A549 (cell line): ENCODE measurements around the gene SIX2. TPM values are rescaled to one million over a fixed set of nuclear protein-coding genes. Genes with fewer than 3 reads are reported as not detected.

Experiments used
- ATAC-seq, 2 experiments: fragments of 200-7000 bp in 1 of 2; fragments of >200 bp in 1 of 2; cut with Nextera tagmentation in 1 of 2; cut with Tn5 transposase in 1 of 2; 3 replicates each; pipeline versions ENCODE4 v1.8.0 to v1.9.1; 2018 to 2020; ENCODE audit warnings: mild to moderate bottlenecking in 1 of 2, moderate library complexity in 1 of 2
- CTCF ChIA-PET: fragments of 300-600 bp; sonication (Branson Sonifier 250); formaldehyde crosslinking; extraction: SDS; loops from one replicate; lab custom pipeline; 2021; ENCODE audit warnings: antibody characterized with exemption, inconsistent platforms; lab: Yijun Ruan, JAX
- POLR2A ChIA-PET: fragments of 350-600 bp; formaldehyde crosslinking; extraction: SDS; loops from one replicate; lab custom pipeline; 2021; ENCODE audit warnings: antibody characterized with exemption, inconsistent platforms; lab: Yijun Ruan, JAX
- DNase-seq, 2 experiments: peaks; one replicate each; pipeline versions ENCODE4 v3.0.0 to v3.0.0-alpha.2; 2011 to 2016; ENCODE audit warnings: low read depth in 1 of 2, low spot score in 1 of 2
- FAIRE-seq: peaks from 2 replicates; lab custom pipeline; 2011; peaks lifted over from hg19 to GRCh38; lab: Jason Lieb, UNC
- H3K27ac ChIP-seq, 2 experiments: fragments of >200 bp; sonication (Bioruptor Twin); formaldehyde crosslinking; 3 replicates each; pipeline ENCODE4 v1.5.1; 2016 to 2017
- H3K4me1 ChIP-seq: fragments of >200 bp; sonication (Bioruptor Twin); formaldehyde crosslinking; 3 replicates; pipeline ENCODE4 v1.6.1; 2016
- H3K4me2 ChIP-seq: fragments of >200 bp; sonication (Bioruptor Twin); formaldehyde crosslinking; 3 replicates; pipeline ENCODE4 v1.6.1; 2016
- H3K4me3 ChIP-seq: fragments of >200 bp; sonication (Bioruptor Twin); formaldehyde crosslinking; 3 replicates; pipeline ENCODE4 v1.5.1; 2016
- H3K9me3 ChIP-seq: fragments of >200 bp; sonication (Bioruptor Twin); formaldehyde crosslinking; 3 replicates; pipeline ENCODE4 v1.6.1; 2016
- BCL3 ChIP-seq: fragments of >200 bp; sonication (Bioruptor Twin); formaldehyde crosslinking; IDR thresholded peaks from 3 replicates; pipeline ENCODE4 v1.6.1; 2016
- BHLHE40 ChIP-seq: IDR thresholded peaks from 2 replicates; pipeline ENCODE4 v1.6.1; 2012; ENCODE audit warnings: low read depth, low read length, inconsistent platforms
- CBX8 ChIP-seq: fragments of 200-600 bp; sonication (generic); IDR thresholded peaks from 2 replicates; pipeline ENCODE4 v1.6.1; 2016
- CEBPB ChIP-seq, 2 experiments: fragments of >200 bp in 1 of 2; sonication (Bioruptor Twin) in 1 of 2; formaldehyde crosslinking in 1 of 2; IDR thresholded peaks; 2 replicates each; pipeline ENCODE4 v1.6.1; 2012 to 2016
- CHD2 ChIP-seq: fragments of 150-350 bp; IDR thresholded peaks from 2 replicates; pipeline ENCODE4 v1.6.1; 2014; ENCODE audit warnings: low read length; ENCODE audit not compliant: partially characterized antibody
- CHD4 ChIP-seq: fragments of 200-600 bp; sonication (generic); IDR thresholded peaks from 2 replicates; pipeline ENCODE4 v1.6.1; 2016; ENCODE audit warnings: antibody characterized with exemption, mild to moderate bottlenecking, borderline replicate concordance
- CTCF ChIP-seq: fragments of >200 bp; sonication (Bioruptor Twin); formaldehyde crosslinking; IDR thresholded peaks from 3 replicates; pipeline ENCODE4 v1.5.1; 2016
- EHF ChIP-seq: fragments of 250-450 bp; sonication (Bioruptor Pico); IDR thresholded peaks from 2 replicates; pipeline ENCODE4 v1.5.0; 2020; ENCODE audit warnings: mild to moderate bottlenecking
- FOSL2 ChIP-seq, 2 experiments: fragments of 450-650 bp in 1 of 2; fragments of >200 bp in 1 of 2; sonication (Bioruptor Twin) in 1 of 2; formaldehyde crosslinking; IDR thresholded peaks; 2 replicates each; pipeline versions ENCODE4 v1.5.0 to v1.6.1; 2016 to 2020; ENCODE audit warnings: mild to moderate bottlenecking in 1 of 2, moderate library complexity in 1 of 2
- HDAC2 ChIP-seq: fragments of 200-600 bp; sonication (generic); IDR thresholded peaks from 2 replicates; pipeline ENCODE4 v1.6.1; 2016
- JUNB ChIP-seq: fragments of >200 bp; sonication (Bioruptor Twin); formaldehyde crosslinking; IDR thresholded peaks from 2 replicates; pipeline ENCODE4 v1.6.1; 2016
- MAFK ChIP-seq: fragments of 450-650 bp; IDR thresholded peaks from 2 replicates; pipeline ENCODE4 v1.6.1; 2014; ENCODE audit not compliant: partially characterized antibody
- MYC ChIP-seq: IDR thresholded peaks from 2 replicates; pipeline ENCODE4 v1.6.1; 2012; ENCODE audit warnings: mild to moderate bottlenecking, inconsistent platforms, low read length, improper control_type of control experiment, borderline replicate concordance
- NR3C1 ChIP-seq: fragments of >200 bp; sonication (Bioruptor Twin); formaldehyde crosslinking; IDR thresholded peaks from 3 replicates; pipeline ENCODE4 v1.6.1; 2017
- POLR2A ChIP-seq: IDR thresholded peaks from 2 replicates; pipeline ENCODE4 v1.6.1; 2012; ENCODE audit warnings: mild to moderate bottlenecking, low read length
- RAD21 ChIP-seq, 2 experiments: fragments of >200 bp in 1 of 2; sonication (Bioruptor Twin) in 1 of 2; formaldehyde crosslinking in 1 of 2; IDR thresholded peaks in 1 of 2; conservative IDR thresholded peaks in 1 of 2; 2 replicates in 1 of 2; 3 replicates in 1 of 2; pipeline ENCODE4 v1.6.1; 2012 to 2018; ENCODE audit warnings: inconsistent platforms in 1 of 2
- RARB ChIP-seq: fragments of 250-450 bp; sonication (Bioruptor Pico); IDR thresholded peaks from 2 replicates; pipeline ENCODE4 v1.8.0; 2021; ENCODE audit warnings: mild to moderate bottlenecking, moderate library complexity
- RCOR1 ChIP-seq: fragments of 150-350 bp; IDR thresholded peaks from 2 replicates; pipeline ENCODE4 v1.6.1; 2014; ENCODE audit warnings: antibody characterized with exemption, low read length, low read depth
- REST ChIP-seq: fragments of 200-600 bp; sonication (generic); IDR thresholded peaks from 2 replicates; pipeline ENCODE4 v1.6.1; 2016; ENCODE audit warnings: antibody characterized with exemption, mild to moderate bottlenecking, moderate library complexity
- TFCP2L1 ChIP-seq: fragments of 250-450 bp; sonication (Bioruptor Pico); IDR thresholded peaks from 2 replicates; pipeline ENCODE4 v1.5.0; 2021; ENCODE audit warnings: mild to moderate bottlenecking
- USF2 ChIP-seq: fragments of 450-650 bp; IDR thresholded peaks from 2 replicates; pipeline ENCODE4 v1.6.1; 2014; ENCODE audit warnings: antibody characterized with exemption
- WGBS: methylation state at CpG from one replicate; pipeline ENCODE4 v1.1.6; 2017; ENCODE audit errors: missing lambda C conversion rate; 5-methylcytosine and 5-hydroxymethylcytosine counted together
- polyA plus RNA-seq, 4 experiments: library from polyadenylated mRNA; depleted of rRNA in 3 of 4; stranded (reverse); fragments of >200 nt; fragmentation: RNase III in 1 of 4; extraction: RNeasy Plus Mini Kit Qiagen cat#74134 plus additional on column Dnase treatment in 1 of 4; gene quantifications; 2 replicates in 3 of 4; 3 replicates in 1 of 4; pipeline ENCODE4 v1.2.3, GENCODE V29; 2011 to 2017

SIX2 gene
- polyA plus RNA-seq, 2 of the 4 experiments (the other 2 are of a cell fraction): 0.10 to 0.15 TPM

GRCh38 chr2:44980751-44981713, 28.2 kb downstream of the SIX2 start (continued):
- TF ChIP-seq CTCF (no peak), FOSL2 (IDR thresholded peaks at IDR 0.05) (no peak), FOSL2 (CRISPR knock-in tag; IDR thresholded peaks at IDR 0.05) (no peak)

- 68% methylated on average over 11 of the region's 11 CpGs for WGBS
- DNase-seq (no peak), FAIRE-seq (no peak), ATAC-seq (no peak)
- no peak overlapping the region for H3K27ac ChIP-seq
- no peaks in the 10 kb centered on the region for H3K9me3 ChIP-seq
- H3K4me1 ChIP-seq: no peaks in the 10 kb centered on the region
- no peak overlapping the region for H3K4me3 ChIP-seq
- ChIA-PET CTCF (interaction anchor here (10.7 to 13.0 kb wide), 2 partner anchors 30 to 520 kb away, joined by 170 to 305 read pairs; partner anchors contain the start of gene SIX2), POLR2A (no interaction called here)
- TF ChIP-seq RARB (no peak), CHD2 (no peak), CHD4 (no peak), BHLHE40 (no peak)
- no peak overlapping the region for H3K4me2 ChIP-seq
Measured at GRCh38 chr2:44979581-44979980, 29.7 kb downstream of the SIX2 start.

- POLR2A ChIA-PET: no interaction called here
- Histone ChIP-seq H3K4me1 (peaks cover 6% of the 10 kb centered on the region; the same call in 1 of the 3 replicates), H3K4me3 (no peak overlapping the region), H3K9me3 (no peaks in the 10 kb centered on the region), H3K27ac (no peak overlapping the region), H3K4me2 (no peak overlapping the region)
- FAIRE-seq (no peak), DNase-seq (no peak), ATAC-seq (no peak)
- no peak for TF ChIP-seq MYC
- TF ChIP-seq BCL3: no peak
- no peak for TF ChIP-seq RAD21 (conservative IDR thresholded peaks at IDR 0.05 in 1 of 2, IDR thresholded peaks at IDR 0.05 in 1 of 2)
- no peak for TF ChIP-seq TFCP2L1 (CRISPR knock-in tag)
- TF ChIP-seq JUNB: no peak
- TF ChIP-seq MAFK: no peak
- TF ChIP-seq CBX8: no peak
- no peak for TF ChIP-seq REST
- TF ChIP-seq POLR2A: no peak
- TF ChIP-seq CTCF: no peak
- no peak for TF ChIP-seq RARB
- no peak for TF ChIP-seq NR3C1
- no peak for TF ChIP-seq RCOR1
- no peak for TF ChIP-seq CEBPB (IDR thresholded peaks at IDR 0.05)
- TF ChIP-seq USF2: no peak
- TF ChIP-seq EHF (CRISPR knock-in tag): no peak
- TF ChIP-seq HDAC2: no peak
- CTCF ChIA-PET: interaction anchor here (1.0 to 9.0 kb wide), 9 partner anchors 9 to 526 kb away, joined by 3 to 110 read pairs (median 6); no protein-coding TSS in a partner anchor
- WGBS: 81% methylated on average over 24 of the region's 24 CpGs
Measured at GRCh38 chr2:44975571-44976450, 33.4 kb downstream of the SIX2 start.
